Measurements from ENCODE around the gene TMEM219.
A peak's percentile ranks its signal among the peaks of the same experiment; 100 is the strongest.
"Not testable (repeated sequence)": the region's sequence is repeated elsewhere in the genome, so short reads cannot be mapped to it uniquely, and the experiment has no call there.

Gene TMEM219

GRCh38 chr16:29959293-29959692 is 2.6 kb upstream of the TMEM219 start:
- DNase-seq (ENCODE audit: insufficient read length): no peak
- FAIRE-seq: no peak
- TF ChIP-seq POLR2A (IDR thresholded peaks at IDR 0.05; ENCODE audit: low read depth, low read length) (no peak), TAF1 (IDR thresholded peaks at IDR 0.05; ENCODE audit: borderline replicate concordance, low read depth, low read length) (no peak), POLR2AphosphoS5 (IDR thresholded peaks at IDR 0.05; ENCODE audit: low read depth, low read length) (no peak)

GRCh38 chr16:29959821-29960220 is 2.1 kb upstream of the TMEM219 start:
- FAIRE-seq: not testable (repeated sequence)

GRCh38 chr16:29961127-29961478 is 776 bp upstream of the TMEM219 start:
- TF ChIP-seq POLR2AphosphoS5 (IDR thresholded peaks at IDR 0.05; ENCODE audit: low read depth, low read length): no peak
- no peak for TF ChIP-seq TAF1 (IDR thresholded peaks at IDR 0.05; ENCODE audit: borderline replicate concordance, low read depth, low read length)
- TF ChIP-seq POLR2A (IDR thresholded peaks at IDR 0.05; ENCODE audit: low read depth, low read length): no peak
- no peak for FAIRE-seq

More at GRCh38 chr16:29959821-29960220, 2.1 kb upstream of the TMEM219 start:
- not testable (repeated sequence) for DNase-seq (ENCODE audit: insufficient read length)

GRCh38 chr16:29962344-29962994 is 590 bp downstream of the TMEM219 start:
- FAIRE-seq (no peak), DNase-seq (ENCODE audit: insufficient read length) (no peak)
- TF ChIP-seq POLR2AphosphoS5 (IDR thresholded peaks at IDR 0.05; ENCODE audit: low read depth, low read length) (no peak), TAF1 (IDR thresholded peaks at IDR 0.05; ENCODE audit: borderline replicate concordance, low read depth, low read length) (no peak), POLR2A (IDR thresholded peaks at IDR 0.05; ENCODE audit: low read depth, low read length) (no peak)

More at GRCh38 chr16:29961127-29961478, 776 bp upstream of the TMEM219 start:
- no peak for DNase-seq (ENCODE audit: insufficient read length)

GRCh38 chr16:29963021-29963743 is 1.3 kb downstream of the TMEM219 start:
- TF ChIP-seq POLR2AphosphoS5 (IDR thresholded peaks at IDR 0.05; ENCODE audit: low read depth, low read length) (no peak), TAF1 (IDR thresholded peaks at IDR 0.05; ENCODE audit: borderline replicate concordance, low read depth, low read length) (no peak), POLR2A (IDR thresholded peaks at IDR 0.05; ENCODE audit: low read depth, low read length) (no peak)
- DNase-seq (ENCODE audit: insufficient read length) (no peak), FAIRE-seq (no peak)

- no peak for FAIRE-seq
- DNase-seq (ENCODE audit: insufficient read length): no peak
- no peak for TF ChIP-seq POLR2AphosphoS5 (IDR thresholded peaks at IDR 0.05; ENCODE audit: low read depth, low read length)
- TF ChIP-seq TAF1 (IDR thresholded peaks at IDR 0.05; ENCODE audit: borderline replicate concordance, low read depth, low read length): no peak
- no peak for TF ChIP-seq POLR2A (IDR thresholded peaks at IDR 0.05; ENCODE audit: low read depth, low read length)
Observed at GRCh38 chr16:29968205-29968604, 6.3 kb downstream of the TMEM219 start.

- FAIRE-seq (no peak), DNase-seq (ENCODE audit: insufficient read length) (no peak)
- TF ChIP-seq POLR2A (IDR thresholded peaks at IDR 0.05; ENCODE audit: low read depth, low read length) (no peak), POLR2AphosphoS5 (IDR thresholded peaks at IDR 0.05; ENCODE audit: low read depth, low read length) (no peak), TAF1 (IDR thresholded peaks at IDR 0.05; ENCODE audit: borderline replicate concordance, low read depth, low read length) (no peak)
Observed at GRCh38 chr16:29971304-29971703, 9.4 kb downstream of the TMEM219 start.

- TF ChIP-seq POLR2AphosphoS5 (IDR thresholded peaks at IDR 0.05; ENCODE audit: low read depth, low read length) (no peak), TAF1 (IDR thresholded peaks at IDR 0.05; ENCODE audit: borderline replicate concordance, low read depth, low read length) (no peak), POLR2A (IDR thresholded peaks at IDR 0.05; ENCODE audit: low read depth, low read length) (no peak)
Observed at GRCh38 chr16:29972500-29972899, 10.6 kb downstream of the TMEM219 start.

GRCh38 chr16:29972992-29973383 is 11.1 kb downstream of the TMEM219 start:
- FAIRE-seq: no peak
- DNase-seq (ENCODE audit: insufficient read length): no peak
- TF ChIP-seq POLR2A (IDR thresholded peaks at IDR 0.05; ENCODE audit: low read depth, low read length) (no peak), TAF1 (IDR thresholded peaks at IDR 0.05; ENCODE audit: borderline replicate concordance, low read depth, low read length) (no peak), POLR2AphosphoS5 (IDR thresholded peaks at IDR 0.05; ENCODE audit: low read depth, low read length) (no peak)

More at GRCh38 chr16:29972500-29972899, 10.6 kb downstream of the TMEM219 start:
- no peak for FAIRE-seq
- DNase-seq (ENCODE audit: insufficient read length): no peak

- no peak for TF ChIP-seq TAF1 (IDR thresholded peaks at IDR 0.05; ENCODE audit: borderline replicate concordance, low read depth, low read length)
- TF ChIP-seq POLR2A (IDR thresholded peaks at IDR 0.05; ENCODE audit: low read depth, low read length): peak; percentile 84
- TF ChIP-seq POLR2AphosphoS5 (IDR thresholded peaks at IDR 0.05; ENCODE audit: low read depth, low read length): peak; percentile 81
- DNase-seq (ENCODE audit: insufficient read length) (peak; percentile 99), FAIRE-seq (peak; percentile 92)
Observed at GRCh38 chr16:29973384-29974246, 11.7 kb downstream of the TMEM219 start, which contains the start of gene TAOK2. Gene TAOK2, plus strand, starts transcription at chr16:29973868. Its CDS starts 3,905 bp downstream, at chr16:29977773.
